ENCODE results near the gene MTAP.

MTAP gene

GRCh38 chr9:21854119-21854518 is 51.7 kb downstream of the MTAP start:
- DNase-seq, result no peak
- TF ChIP-seq, protein P1, sequence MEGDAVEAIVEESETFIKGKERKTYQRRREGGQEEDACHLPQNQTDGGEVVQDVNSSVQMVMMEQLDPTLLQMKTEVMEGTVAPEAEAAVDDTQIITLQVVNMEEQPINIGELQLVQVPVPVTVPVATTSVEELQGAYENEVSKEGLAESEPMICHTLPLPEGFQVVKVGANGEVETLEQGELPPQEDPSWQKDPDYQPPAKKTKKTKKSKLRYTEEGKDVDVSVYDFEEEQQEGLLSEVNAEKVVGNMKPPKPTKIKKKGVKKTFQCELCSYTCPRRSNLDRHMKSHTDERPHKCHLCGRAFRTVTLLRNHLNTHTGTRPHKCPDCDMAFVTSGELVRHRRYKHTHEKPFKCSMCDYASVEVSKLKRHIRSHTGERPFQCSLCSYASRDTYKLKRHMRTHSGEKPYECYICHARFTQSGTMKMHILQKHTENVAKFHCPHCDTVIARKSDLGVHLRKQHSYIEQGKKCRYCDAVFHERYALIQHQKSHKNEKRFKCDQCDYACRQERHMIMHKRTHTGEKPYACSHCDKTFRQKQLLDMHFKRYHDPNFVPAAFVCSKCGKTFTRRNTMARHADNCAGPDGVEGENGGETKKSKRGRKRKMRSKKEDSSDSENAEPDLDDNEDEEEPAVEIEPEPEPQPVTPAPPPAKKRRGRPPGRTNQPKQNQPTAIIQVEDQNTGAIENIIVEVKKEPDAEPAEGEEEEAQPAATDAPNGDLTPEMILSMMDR (IDR thresholded peaks at IDR 0.05), result no peak
- H3K27ac Mint-ChIP-seq, result no peak overlapping the region
- H3K4me1 Mint-ChIP-seq, result no peaks in the 10 kb centered on the region
- H3K27me3 Mint-ChIP-seq (ENCODE audit: low read depth, poor library complexity), result peaks cover 4% of the 10 kb centered on the region
- H3K4me3 Mint-ChIP-seq, result no peak overlapping the region
- H3K36me3 Mint-ChIP-seq (ENCODE audit: low read depth), result peaks cover 96% of the 10 kb centered on the region
- H3K9me3 Mint-ChIP-seq, result peaks cover 3% of the 10 kb centered on the region

DNA sequence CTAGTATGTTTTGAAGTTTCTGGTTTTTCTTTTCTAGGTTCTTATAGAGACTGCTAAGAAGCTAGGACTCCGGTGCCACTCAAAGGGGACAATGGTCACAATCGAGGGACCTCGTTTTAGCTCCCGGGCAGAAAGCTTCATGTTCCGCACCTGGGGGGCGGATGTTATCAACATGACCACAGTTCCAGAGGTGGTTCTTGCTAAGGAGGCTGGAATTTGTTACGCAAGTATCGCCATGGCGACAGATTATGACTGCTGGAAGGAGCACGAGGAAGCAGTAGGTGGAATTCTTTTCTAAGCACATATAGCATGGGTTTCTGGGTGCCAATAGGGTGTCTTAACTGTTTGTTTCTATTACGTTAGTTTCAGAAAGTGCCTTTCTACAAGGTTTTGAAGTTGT is 52.2 kb downstream of the MTAP start:
- TF ChIP-seq, protein P1 (IDR thresholded peaks at IDR 0.05), result no peak
- Mint-ChIP-seq H3K4me3 (no peak overlapping the region), H3K9me3 (no peaks in the 10 kb centered on the region), H3K27ac (no peak overlapping the region), H3K36me3 (ENCODE audit: low read depth) (peaks cover 96% of the 10 kb centered on the region), H3K27me3 (ENCODE audit: low read depth, poor library complexity) (peaks cover 4% of the 10 kb centered on the region), H3K4me1 (no peaks in the 10 kb centered on the region)
- DNase-seq, result no peak

GRCh38 chr9:21856301-21857094 is 54.1 kb downstream of the MTAP start:
- Mint-ChIP-seq H3K36me3 (ENCODE audit: low read depth) (peaks cover 96% of the 10 kb centered on the region), H3K4me1 (no peaks in the 10 kb centered on the region), H3K27ac (no peak overlapping the region), H3K4me3 (no peak overlapping the region), H3K9me3 (no peaks in the 10 kb centered on the region), H3K27me3 (ENCODE audit: low read depth, poor library complexity) (peaks cover 4% of the 10 kb centered on the region)
- TF ChIP-seq, protein P1 (IDR thresholded peaks at IDR 0.05), result no peak
- no peak for DNase-seq

GRCh38 chr9:21862871-21863270 is 60.4 kb downstream of the MTAP start:
- H3K27me3 Mint-ChIP-seq (ENCODE audit: low read depth, poor library complexity), result no peaks in the 10 kb centered on the region
- no peak overlapping the region for H3K27ac Mint-ChIP-seq
- no peak overlapping the region for H3K4me3 Mint-ChIP-seq
- H3K9me3 Mint-ChIP-seq, result no peaks in the 10 kb centered on the region
- peaks cover 96% of the 10 kb centered on the region for H3K36me3 Mint-ChIP-seq (ENCODE audit: low read depth)
- DNase-seq, result no peak
- H3K4me1 Mint-ChIP-seq, result no peaks in the 10 kb centered on the region
- TF ChIP-seq, protein P1 (IDR thresholded peaks at IDR 0.05), result no peak

- DNase-seq, result no peak
- TF ChIP-seq, protein P1 (IDR thresholded peaks at IDR 0.05), result no peak
- no peaks in the 10 kb centered on the region for H3K9me3 Mint-ChIP-seq
- no peaks in the 10 kb centered on the region for H3K4me1 Mint-ChIP-seq
- no peak overlapping the region for H3K4me3 Mint-ChIP-seq
- H3K27me3 Mint-ChIP-seq (ENCODE audit: low read depth, poor library complexity), result no peaks in the 10 kb centered on the region
- peaks cover 80% of the 10 kb centered on the region for H3K36me3 Mint-ChIP-seq (ENCODE audit: low read depth)
- no peak overlapping the region for H3K27ac Mint-ChIP-seq
Measured at GRCh38 chr9:21864505-21864904, 62.1 kb downstream of the MTAP start.

DNA sequence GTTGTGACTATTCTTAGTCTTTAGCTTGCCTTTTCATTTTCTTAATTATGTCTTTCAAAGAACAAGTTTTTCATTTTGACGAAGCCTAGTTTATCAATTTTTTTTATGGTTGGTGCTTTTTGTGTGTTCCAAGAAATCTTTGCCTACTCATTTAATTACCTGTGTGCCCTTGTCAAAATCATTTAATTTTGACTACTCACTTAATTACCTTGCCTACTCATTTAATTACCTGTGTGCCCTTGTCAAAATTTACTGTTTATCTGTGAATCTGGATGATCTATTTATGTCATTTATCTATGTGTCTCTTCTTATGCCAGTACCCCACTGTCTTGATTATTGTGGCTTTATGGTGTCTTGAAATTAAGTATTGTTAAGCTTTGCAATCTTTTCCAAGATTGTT is 63.9 kb downstream of the MTAP start:
- TF ChIP-seq, protein P1 (IDR thresholded peaks at IDR 0.05), result no peak
- H3K4me3 Mint-ChIP-seq, result no peak overlapping the region
- H3K27me3 Mint-ChIP-seq (ENCODE audit: low read depth, poor library complexity), result no peaks in the 10 kb centered on the region
- no peaks in the 10 kb centered on the region for H3K4me1 Mint-ChIP-seq
- no peak overlapping the region for H3K27ac Mint-ChIP-seq
- H3K9me3 Mint-ChIP-seq, result peaks cover 2% of the 10 kb centered on the region
- peaks cover 65% of the 10 kb centered on the region for H3K36me3 Mint-ChIP-seq (ENCODE audit: low read depth)
- no peak for DNase-seq

Measured in nephron progenitor cell (in vitro differentiated cells).